ENCODE measurements around the gene CPLX1. TPM values are rescaled to one million over a fixed set of nuclear protein-coding genes. Genes with fewer than 3 reads are reported as not detected.

The CPLX1 gene
- polyA plus RNA-seq, 3 donors = not detected

- Histone ChIP-seq H3K4me3 (replicated peaks in 1 of 3; ENCODE audit: low read depth in 2 of 3, low read length in 3 of 3) (no peak overlapping the region), H3K4me1 (ENCODE audit: control insufficient read depth in 1 of 2, insufficient read depth in 2 of 2, low read length in 2 of 2) (no peaks in the 10 kb centered on the region), H3K4me2 (replicated peaks; ENCODE audit: extremely low read depth, low read length, poor library complexity, severe bottlenecking) (no peak overlapping the region), H2AFZ (ENCODE audit: insufficient read depth, low read depth, low read length, poor library complexity, severe bottlenecking) (no peak overlapping the region), H3K36me3 (replicated peaks in 1 of 2; ENCODE audit: control insufficient read depth in 1 of 2, insufficient read depth in 2 of 2, low read length in 2 of 2) (peaks cover 91 to 99% of the 10 kb centered on the region in 2 donors), H3K27me3 (ENCODE audit: control insufficient read depth in 2 of 2, insufficient read depth in 2 of 2, low read length in 2 of 2) (no peaks in the 10 kb centered on the region), H3K9me3 (replicated peaks in 1 of 2; ENCODE audit: control insufficient read depth in 1 of 2, insufficient read depth in 1 of 2, low read length in 2 of 2) (no peaks in the 10 kb centered on the region), H3K9ac (ENCODE audit: insufficient read depth, low read length, poor library complexity, severe bottlenecking) (no peak overlapping the region), H4K20me1 (ENCODE audit: insufficient read depth, low read length) (peaks cover 42% of the 10 kb centered on the region), H3K79me2 (ENCODE audit: insufficient read depth, low read length) (no peaks in the 10 kb centered on the region), H3K27ac (ENCODE audit: low read depth in 1 of 2, low read length in 2 of 2) (no peak overlapping the region)
- intact Hi-C loops (cut with micrococcal nuclease) = no loop called here
- 99% methylated on average over 31 of the region's 31 CpGs for WGBS (ENCODE audit: insufficient coverage)
- DNase-seq = no peak
- Mint-ChIP-seq H3K4me3 (no peak overlapping the region), H3K36me3 (peaks cover 88 to 98% of the 10 kb centered on the region in 2 donors), H3K9me3 (peaks cover 0 to 2% (median 0%) of the 10 kb centered on the region in 7 donors), H3K27ac (no peak overlapping the region), H3K27me3 (ENCODE audit: low read depth in 3 of 3) (no peaks in the 10 kb centered on the region), H3K4me1 (no peaks in the 10 kb centered on the region)
- TF ChIP-seq CTCF (IDR thresholded peaks at IDR 0.05) = no peak
Measured at GRCh38 chr4:858831-859451, 33.0 kb upstream of the CPLX1 start.

GRCh38 chr4:858041-858481 is 32.1 kb upstream of the CPLX1 start:
- peaks cover 40% of the 10 kb centered on the region for H4K20me1 ChIP-seq (ENCODE audit: insufficient read depth, low read length)
- H2AFZ ChIP-seq (ENCODE audit: insufficient read depth, low read depth, low read length, poor library complexity, severe bottlenecking) = no peak overlapping the region
- H3K4me1 ChIP-seq (ENCODE audit: control insufficient read depth in 1 of 2, insufficient read depth in 2 of 2, low read length in 2 of 2) = no peaks in the 10 kb centered on the region
- H3K36me3 ChIP-seq (replicated peaks in 1 of 2; ENCODE audit: control insufficient read depth in 1 of 2, insufficient read depth in 2 of 2, low read length in 2 of 2) = peaks cover 85 to 96% of the 10 kb centered on the region in 2 donors
- Mint-ChIP-seq H3K36me3 (peaks cover 87 to 98% of the 10 kb centered on the region in 2 donors), H3K27ac (peak overlapping the region in 1 of 7 donors; percentile 66), H3K9me3 (peaks cover 0 to 2% (median 0%) of the 10 kb centered on the region in 7 donors), H3K4me3 (no peak overlapping the region), H3K4me1 (no peaks in the 10 kb centered on the region), H3K27me3 (ENCODE audit: low read depth in 3 of 3) (no peaks in the 10 kb centered on the region)
- no peak overlapping the region for H3K4me3 ChIP-seq (replicated peaks in 1 of 3; ENCODE audit: low read depth in 2 of 3, low read length in 3 of 3)
- WGBS (ENCODE audit: insufficient coverage) = 92% methylated on average over 16 of the region's 17 CpGs
- H3K27ac ChIP-seq (ENCODE audit: low read depth in 1 of 2, low read length in 2 of 2) = no peak overlapping the region
- DNase-seq = no peak
- no peak overlapping the region for H3K4me2 ChIP-seq (replicated peaks; ENCODE audit: extremely low read depth, low read length, poor library complexity, severe bottlenecking)
- no peaks in the 10 kb centered on the region for H3K79me2 ChIP-seq (ENCODE audit: insufficient read depth, low read length)
- H3K9ac ChIP-seq (ENCODE audit: insufficient read depth, low read length, poor library complexity, severe bottlenecking) = no peak overlapping the region
- no peak for TF ChIP-seq CTCF (IDR thresholded peaks at IDR 0.05)
- H3K27me3 ChIP-seq (ENCODE audit: control insufficient read depth in 2 of 2, insufficient read depth in 2 of 2, low read length in 2 of 2) = no peaks in the 10 kb centered on the region
- intact Hi-C loops (cut with micrococcal nuclease) = no loop called here
- H3K9me3 ChIP-seq (replicated peaks in 1 of 2; ENCODE audit: control insufficient read depth in 1 of 2, insufficient read depth in 1 of 2, low read length in 2 of 2) = no peaks in the 10 kb centered on the region
